Nucleus accumbens (tissue), 56 donors: Measurements from ENCODE around the gene FOXA1.
A peak's percentile ranks its signal among the peaks of the same experiment; 100 is the strongest.

Experiments
- DNase-seq, 56 donors: peaks; one replicate each; lab custom pipeline; 2025; lab: John Stamatoyannopoulos, UW

Gene FOXA1

DNA sequence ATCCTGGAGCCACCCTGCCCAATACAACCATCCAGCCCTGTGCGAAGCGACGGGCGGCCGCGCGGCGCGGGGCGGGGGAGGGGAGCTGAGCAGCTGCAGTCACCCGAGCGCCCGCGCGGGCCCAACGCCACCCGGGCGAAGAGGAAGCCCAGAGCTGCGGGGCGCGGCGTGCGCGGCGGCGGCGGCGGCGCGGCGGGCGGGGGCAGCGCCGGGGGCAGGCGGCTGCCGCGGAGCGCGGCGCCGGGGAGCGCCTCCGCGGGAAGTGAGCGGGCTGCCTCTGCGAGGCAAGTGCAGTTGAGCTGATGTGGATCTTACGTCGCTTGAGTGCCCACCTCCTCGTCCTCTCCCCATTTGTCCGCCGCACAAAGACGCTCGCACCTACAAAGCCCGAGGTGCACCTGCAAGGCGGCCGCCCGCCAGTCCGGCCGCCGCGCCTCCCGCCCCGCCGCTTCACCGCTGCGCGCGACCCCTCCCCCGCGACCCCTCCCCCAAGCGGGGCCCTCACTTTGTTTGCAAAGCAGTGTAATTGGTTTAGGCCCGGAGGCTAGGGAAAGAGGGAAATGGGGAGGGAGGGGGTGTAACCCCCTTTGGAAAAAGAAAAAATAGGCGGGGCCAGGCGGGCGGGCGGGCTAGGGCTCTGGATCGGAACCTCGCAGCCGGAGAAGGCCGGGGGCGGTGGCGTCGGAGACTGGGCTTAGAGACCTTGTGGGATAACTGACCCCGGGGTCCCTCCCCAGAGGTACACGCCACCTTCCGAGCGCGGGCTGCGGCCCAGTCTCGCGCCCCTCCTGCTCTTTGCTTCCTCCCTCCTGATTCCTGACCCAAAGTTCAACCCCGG, at the start of gene FOXA1, which contains the start of gene TTC6:
TSS of gene FOXA1 (minus strand) at position 279 of the 838 bp plus-strand sequence. CDS start at position 2, 277 bp downstream.
TSS of gene TTC6 (plus strand) at position 659 of the 838 bp plus-strand sequence. CDS start 26,436 bp downstream, outside the sequence.
- DNase-seq: peak in 1 of 56 donors; percentile 11

DNA sequence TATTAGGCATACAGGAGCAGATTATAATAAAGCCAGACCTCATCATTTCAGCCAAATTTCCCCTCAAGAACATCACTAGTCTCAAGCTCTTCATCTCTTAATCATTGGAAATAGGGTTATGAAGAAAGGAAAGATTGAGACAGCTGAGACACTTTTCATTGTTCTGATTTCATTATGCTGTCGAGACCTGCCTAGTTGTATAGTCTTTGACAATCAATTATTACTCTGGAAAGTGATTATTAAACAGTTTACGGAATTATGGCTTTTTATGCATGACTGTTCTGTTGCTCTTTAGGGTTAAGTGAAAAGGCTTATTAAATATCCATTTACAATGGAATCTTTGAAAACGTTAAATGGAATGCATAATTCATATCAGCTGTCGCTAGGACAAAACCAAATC, 48.7 kb upstream of the FOXA1 start:
- no peak for DNase-seq

DNA sequence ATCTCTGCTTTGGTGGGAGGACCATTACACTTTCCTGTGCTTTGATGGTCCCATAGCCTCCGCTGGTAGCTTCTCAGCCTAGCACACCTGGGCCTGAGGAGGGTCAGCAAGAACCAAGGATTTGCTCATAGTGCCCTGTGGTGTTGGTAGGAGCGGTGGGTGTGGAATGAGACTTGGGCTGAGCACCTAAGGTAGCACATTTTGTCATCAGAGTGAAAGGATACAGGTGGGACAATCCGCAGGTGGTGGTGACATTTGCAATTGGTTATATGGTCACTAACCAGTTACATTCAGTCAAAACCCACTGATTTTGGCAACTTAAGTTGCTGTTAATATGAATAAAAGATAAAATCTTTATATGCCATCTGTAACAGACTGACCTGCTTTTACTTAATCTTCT, 47.1 kb upstream of the FOXA1 start:
- DNase-seq: no peak

DNA sequence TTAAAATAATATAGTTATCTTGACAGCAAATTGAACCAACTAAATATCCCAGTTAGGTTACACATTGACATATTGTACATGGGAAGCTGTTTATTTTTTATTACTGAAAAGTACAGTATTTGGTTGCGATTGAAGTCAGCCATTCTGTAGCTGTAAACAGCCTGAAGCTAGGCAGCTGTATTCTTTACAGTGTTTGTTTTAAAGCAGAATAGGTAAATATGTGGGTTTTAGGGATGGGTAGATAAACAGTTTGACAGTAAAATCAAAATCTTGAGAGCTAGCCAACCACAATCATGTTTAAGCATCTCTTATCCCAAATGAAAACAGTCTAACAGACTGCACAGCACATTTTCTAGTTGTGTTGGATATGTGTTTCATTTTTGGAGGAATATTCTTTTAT, 46.1 kb upstream of the FOXA1 start:
- no peak for DNase-seq

DNA sequence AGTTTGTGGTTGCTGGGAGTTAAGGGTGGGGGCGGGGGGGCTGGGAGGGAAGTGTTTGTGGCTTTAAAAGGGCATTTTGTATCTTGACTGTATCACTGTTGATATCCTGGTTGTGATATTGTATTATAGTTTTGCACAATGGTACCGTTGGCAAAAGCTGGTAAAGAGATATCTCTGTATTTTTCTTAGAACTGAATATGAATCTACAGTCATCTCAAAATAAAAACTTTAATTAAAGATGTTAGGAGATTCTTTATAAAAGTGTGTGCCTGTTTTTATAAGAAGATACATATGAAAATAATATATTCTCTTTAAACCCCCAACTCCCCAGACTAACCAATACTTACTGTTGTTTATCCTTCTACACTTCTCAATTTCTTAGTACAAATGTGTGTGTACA, 43.5 kb upstream of the FOXA1 start:
- no peak for DNase-seq

GRCh38 chr14:37637341-37637740, 42.3 kb upstream of the FOXA1 start:
- no peak for DNase-seq

GRCh38 chr14:37625597-37626595, 30.8 kb upstream of the FOXA1 start:
- no peak for DNase-seq

DNA sequence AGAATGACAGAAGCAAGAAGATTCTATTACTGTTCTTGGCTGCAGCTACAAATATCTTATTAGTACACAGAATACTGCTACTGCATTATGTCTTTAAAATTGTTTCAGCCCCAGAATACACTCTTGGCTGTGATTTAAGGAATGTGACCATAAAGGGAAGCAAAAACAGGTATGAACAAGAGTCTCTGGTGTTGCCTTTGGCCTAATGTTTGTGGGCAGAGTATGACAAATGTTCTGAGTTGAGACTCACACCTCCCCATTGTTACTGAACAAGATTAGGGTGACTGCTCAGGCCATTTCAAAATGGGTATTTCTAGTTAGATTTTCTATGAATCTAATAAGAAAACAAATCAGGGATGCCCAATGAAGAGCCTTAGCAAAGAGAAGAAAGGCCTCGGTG, 28.9 kb upstream of the FOXA1 start:
- no peak for DNase-seq

DNA sequence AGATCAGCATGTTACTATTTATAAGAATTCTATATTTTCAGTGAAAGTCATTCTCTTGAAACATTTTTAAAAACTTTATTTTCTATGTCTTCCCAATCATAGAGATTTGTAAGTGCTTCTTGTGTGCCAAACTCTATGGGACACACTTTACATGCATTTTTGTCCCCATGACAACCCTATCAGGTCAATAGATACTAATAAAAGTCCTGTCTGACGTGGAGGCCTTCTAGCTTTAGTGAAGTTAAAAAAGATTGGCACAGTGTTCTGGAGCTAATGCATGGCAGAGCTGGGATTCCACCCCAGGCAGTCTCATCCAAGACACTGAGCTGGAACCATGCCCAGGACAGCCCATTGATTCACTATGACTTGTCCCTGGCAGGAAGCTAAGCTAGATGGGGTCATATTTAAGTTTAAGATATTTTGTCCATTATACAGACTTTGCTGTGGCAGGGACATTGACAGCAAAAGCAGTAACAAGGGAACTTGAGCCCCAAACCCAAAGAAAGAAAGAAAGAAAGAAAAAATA, 28.4 kb upstream of the FOXA1 start:
- DNase-seq: no peak

GRCh38 chr14:37622231-37622923, 27.3 kb upstream of the FOXA1 start:
- DNase-seq: no peak

- DNase-seq: no peak
These were observed 25.8 kb upstream of the FOXA1 start for GRCh38 chr14:37620856-37621255.

- no peak for DNase-seq
These were observed 23.5 kb upstream of the FOXA1 start for GRCh38 chr14:37618498-37619028.

GRCh38 chr14:37617864-37618365, 22.9 kb upstream of the FOXA1 start:
- DNase-seq: no peak

DNA sequence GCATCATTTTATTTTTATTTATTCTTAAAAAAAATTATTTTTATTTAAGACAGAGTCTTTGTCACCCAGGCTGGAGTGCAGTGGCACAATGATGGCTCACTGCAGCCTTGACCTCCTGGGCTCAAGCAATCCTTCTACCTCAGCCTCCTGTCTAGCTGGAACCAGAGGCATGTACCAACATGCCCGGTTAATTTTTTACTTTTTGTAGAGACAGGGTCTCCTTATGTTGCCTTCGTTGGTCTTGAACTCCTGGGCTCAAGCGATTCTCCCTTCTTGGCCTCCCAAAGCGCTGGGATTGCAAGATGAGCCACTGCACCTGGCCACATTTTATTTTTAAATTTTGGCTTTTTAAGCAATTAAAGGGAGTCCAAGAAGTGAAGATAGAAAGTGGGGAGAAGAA, 21.8 kb upstream of the FOXA1 start:
- DNase-seq: no peak

DNA sequence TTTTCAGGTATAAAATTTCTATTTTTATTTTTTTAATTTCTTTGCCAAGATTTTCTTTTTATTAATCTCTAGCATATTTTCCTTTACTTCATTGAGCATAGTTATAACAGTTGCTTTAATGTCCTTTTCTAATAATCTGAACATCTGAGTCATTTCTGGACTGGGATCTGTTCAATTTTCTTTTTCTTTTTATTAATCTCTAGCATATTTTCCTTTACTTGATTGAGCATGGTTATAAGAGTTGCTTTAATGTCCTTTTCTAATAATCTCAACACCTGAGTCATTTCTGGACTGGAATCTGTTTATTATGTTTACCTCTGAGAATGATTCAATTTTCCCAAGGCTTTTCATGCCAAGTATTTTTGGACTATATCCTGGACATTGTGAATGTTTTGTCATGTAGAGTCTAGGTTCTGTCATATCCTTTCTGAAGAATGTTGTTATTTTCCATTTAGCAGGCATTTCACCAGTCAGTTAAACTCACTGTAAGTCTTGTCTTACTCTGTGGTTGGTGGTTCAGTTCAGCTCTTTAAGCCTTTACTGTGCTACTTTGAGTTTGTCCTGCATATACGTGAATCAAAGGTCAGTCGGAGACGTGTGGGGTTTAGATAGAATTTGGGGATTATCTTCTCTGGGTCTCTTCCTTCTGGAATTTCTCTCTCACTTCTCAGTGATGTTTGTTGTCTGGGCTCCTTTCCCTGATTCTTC, 20.7 kb upstream of the FOXA1 start:
- no peak for DNase-seq

DNA sequence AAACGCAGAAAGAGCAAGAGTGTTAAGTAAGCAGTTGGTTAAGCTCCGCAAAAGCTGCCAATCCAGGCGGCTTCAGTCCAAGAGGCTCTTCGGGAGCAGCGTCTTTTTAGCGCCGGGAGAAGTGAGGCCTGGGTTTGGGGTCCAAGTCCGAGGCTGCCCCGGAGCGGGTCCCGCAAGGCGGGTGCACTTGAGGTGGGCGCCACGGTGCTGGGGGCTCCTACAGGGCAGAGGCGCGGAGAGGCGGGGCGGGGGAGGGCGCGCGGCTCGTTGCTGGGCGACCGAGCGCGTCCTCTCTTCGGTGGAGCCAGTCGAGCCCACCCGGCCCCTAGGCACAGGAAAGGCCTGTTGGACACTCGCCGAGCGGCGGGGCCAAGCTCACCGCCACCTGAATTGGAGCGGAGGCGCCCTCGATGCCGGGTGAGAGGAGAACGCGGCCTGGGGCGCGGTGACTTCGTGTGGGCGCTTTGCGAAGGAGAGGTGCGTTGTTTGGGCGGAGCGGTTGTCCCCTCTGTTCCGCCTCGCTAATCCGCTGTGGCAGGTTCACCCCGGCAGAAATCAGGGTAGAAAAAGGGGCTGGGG, 16.0 kb upstream of the FOXA1 start:
- DNase-seq: no peak

GRCh38 chr14:37608649-37609048, 13.6 kb upstream of the FOXA1 start:
- DNase-seq: no peak

- no peak for DNase-seq
These were observed 11.6 kb upstream of the FOXA1 start for GRCh38 chr14:37606678-37607077.
